ENCODE results near the gene NYNRIN. TPM values are rescaled to one million over a fixed set of nuclear protein-coding genes. Genes with fewer than 3 reads are reported as not detected.
"Not testable (repeated sequence)": the region's sequence is repeated elsewhere in the genome, so short reads cannot be mapped to it uniquely, and the experiment has no call there.

NYNRIN gene
- total RNA-seq, 1 donor from 2014 or later = 30.8 TPM

- no peak for DNase-seq (ENCODE audit: low spot score)
Observed at GRCh38 chr14:24443053-24443665, 44.4 kb downstream of the NYNRIN start.

- not testable (repeated sequence) for DNase-seq (ENCODE audit: low spot score)
Observed at GRCh38 chr14:24450828-24451227, 52.0 kb downstream of the NYNRIN start.

GRCh38 chr14:24456980-24457379 lies 58.2 kb downstream of the NYNRIN start:
- DNase-seq (ENCODE audit: low spot score) = no peak

- no peak for DNase-seq (ENCODE audit: low spot score)
Observed at GRCh38 chr14:24458736-24459135, 59.9 kb downstream of the NYNRIN start.

- no peak for DNase-seq (ENCODE audit: low spot score)
Observed at GRCh38 chr14:24459331-24459730, 60.5 kb downstream of the NYNRIN start.

GRCh38 chr14:24461336-24461735 lies 62.5 kb downstream of the NYNRIN start:
- no peak for DNase-seq (ENCODE audit: low spot score)

- no peak for DNase-seq (ENCODE audit: low spot score)
Observed at GRCh38 chr14:24463017-24463883, 64.4 kb downstream of the NYNRIN start.

GRCh38 chr14:24463884-24464785 lies 65.3 kb downstream of the NYNRIN start:
- DNase-seq (ENCODE audit: low spot score) = no peak

GRCh38 chr14:24465368-24465767 lies 66.6 kb downstream of the NYNRIN start:
- no peak for DNase-seq (ENCODE audit: low spot score)

GRCh38 chr14:24465805-24466204 lies 67.0 kb downstream of the NYNRIN start:
- no peak for DNase-seq (ENCODE audit: low spot score)

Other genes starting within 250 kb of the NYNRIN start
- 133 TPM for gene IRF9, start 237.7 kb upstream of the NYNRIN start, total RNA-seq (ENCODE audit: insufficient read depth, low replicate concordance)
- 10.1 TPM for gene REC8, start 226.9 kb upstream of the NYNRIN start, total RNA-seq (ENCODE audit: insufficient read depth, low replicate concordance)
- 7.7 TPM for gene IPO4, start 210.2 kb upstream of the NYNRIN start, total RNA-seq (ENCODE audit: insufficient read depth, low replicate concordance)
- 49.6 TPM for gene TM9SF1, start 203.6 kb upstream of the NYNRIN start, total RNA-seq (ENCODE audit: insufficient read depth, low replicate concordance)
- gene TSSK4, start 193.3 kb upstream of the NYNRIN start, total RNA-seq (ENCODE audit: insufficient read depth, low replicate concordance) = not detected
- 5.3 TPM for gene CHMP4A, start 185.5 kb upstream of the NYNRIN start, total RNA-seq (ENCODE audit: insufficient read depth, low replicate concordance)
- 3.9 TPM for gene MDP1, start 182.9 kb upstream of the NYNRIN start, total RNA-seq (ENCODE audit: insufficient read depth, low replicate concordance)
- gene NEDD8, start 166.6 kb upstream of the NYNRIN start, total RNA-seq (ENCODE audit: insufficient read depth, low replicate concordance) = 68.6 TPM
- gene GMPR2, start 166.1 kb upstream of the NYNRIN start, total RNA-seq (ENCODE audit: insufficient read depth, low replicate concordance) = 49.4 TPM
- 33.2 TPM for gene TINF2, start 156.4 kb upstream of the NYNRIN start, total RNA-seq (ENCODE audit: insufficient read depth, low replicate concordance)
- 9.4 TPM for gene TGM1, start 135.8 kb upstream of the NYNRIN start, total RNA-seq (ENCODE audit: insufficient read depth, low replicate concordance)
- 14.0 TPM for gene RABGGTA, start 127.4 kb upstream of the NYNRIN start, total RNA-seq (ENCODE audit: insufficient read depth, low replicate concordance)
- gene DHRS1, start 99.2 kb upstream of the NYNRIN start, total RNA-seq (ENCODE audit: insufficient read depth, low replicate concordance) = 45.3 TPM
- 12.5 TPM for gene NOP9, start 99.2 kb upstream of the NYNRIN start, total RNA-seq (ENCODE audit: insufficient read depth, low replicate concordance)
- 4.8 TPM for gene CIDEB, start 91.0 kb upstream of the NYNRIN start, total RNA-seq (ENCODE audit: insufficient read depth, low replicate concordance)
- 8.9 TPM for gene LTB4R2, start 88.9 kb upstream of the NYNRIN start, total RNA-seq (ENCODE audit: insufficient read depth, low replicate concordance)
- 1.4 TPM for gene LTB4R, start 87.5 kb upstream of the NYNRIN start, total RNA-seq (ENCODE audit: insufficient read depth, low replicate concordance)
- gene ADCY4, start 63.9 kb upstream of the NYNRIN start, total RNA-seq (ENCODE audit: insufficient read depth, low replicate concordance) = 8.2 TPM
- 5.3 TPM for gene RIPK3, start 59.0 kb upstream of the NYNRIN start, total RNA-seq (ENCODE audit: insufficient read depth, low replicate concordance)
- 40.0 TPM for gene NFATC4, start 30.8 kb upstream of the NYNRIN start, total RNA-seq (ENCODE audit: insufficient read depth, low replicate concordance)
- gene CBLN3, start 30.7 kb downstream of the NYNRIN start, total RNA-seq (ENCODE audit: insufficient read depth, low replicate concordance) = 4.1 TPM
- 80.2 TPM for gene KHNYN, start 31.0 kb downstream of the NYNRIN start, total RNA-seq (ENCODE audit: insufficient read depth, low replicate concordance)
- gene SDR39U1, start 43.8 kb downstream of the NYNRIN start, total RNA-seq (ENCODE audit: insufficient read depth, low replicate concordance) = 11.1 TPM
- gene CMA1, start 109.3 kb downstream of the NYNRIN start, total RNA-seq (ENCODE audit: insufficient read depth, low replicate concordance) = not detected
- gene CTSG, start 177.2 kb downstream of the NYNRIN start, total RNA-seq (ENCODE audit: insufficient read depth, low replicate concordance) = 9.4 TPM
- not detected for gene GZMH, start 210.7 kb downstream of the NYNRIN start, total RNA-seq (ENCODE audit: insufficient read depth, low replicate concordance)
- gene GZMB, start 235.2 kb downstream of the NYNRIN start, total RNA-seq (ENCODE audit: insufficient read depth, low replicate concordance) = 0.96 TPM